WTC11 (cell line): ENCODE data around the gene DOCK1. TPM values are rescaled to one million over a fixed set of nuclear protein-coding genes. Genes with fewer than 3 reads are reported as not detected.

Experiments used
- ATAC-seq: fragments of 200-7000 bp; cut with Tn5 transposase; 2 replicates; pipeline ENCODE4 v1.10.0; 2021; ENCODE audit warnings: mild to moderate bottlenecking, moderate library complexity
- CTCF ChIA-PET: fragments of 300-600 bp; sonication (Branson Sonifier 250); formaldehyde crosslinking; loops from one replicate; lab custom pipeline; 2021; ENCODE audit warnings: antibody characterized with exemption; lab: Charles Lee
- POLR2A ChIA-PET: fragments of 350-600 bp; sonication (Branson Sonifier 250); formaldehyde crosslinking; loops from one replicate; lab custom pipeline; 2021; ENCODE audit warnings: antibody characterized with exemption; lab: Charles Lee
- DNase-seq: peaks from one replicate; pipeline ENCODE4 v3.0.0; 2021; ENCODE audit warnings: low spot score
- H3K27ac Mint-ChIP-seq: 2 replicates; pipeline ENCODE4 v1.8.0; 2021; ENCODE audit warnings: mixed read lengths
- H3K27me3 Mint-ChIP-seq: 2 replicates; pipeline ENCODE4 v1.8.0; 2021; ENCODE audit warnings: low read depth, mild to moderate bottlenecking, moderate library complexity, mixed read lengths
- H3K36me3 Mint-ChIP-seq: 2 replicates; pipeline ENCODE4 v1.8.0; 2021; ENCODE audit warnings: mixed read lengths
- H3K4me1 Mint-ChIP-seq: 2 replicates; pipeline ENCODE4 v1.8.0; 2022; ENCODE audit warnings: mixed read lengths
- H3K4me3 Mint-ChIP-seq: 2 replicates; pipeline ENCODE4 v1.8.0; 2021; ENCODE audit warnings: mild to moderate bottlenecking, moderate library complexity, mixed read lengths
- H3K9me3 Mint-ChIP-seq: 2 replicates; pipeline ENCODE4 v1.8.0; 2021; ENCODE audit warnings: mixed read lengths
- CBFB ChIP-seq: sonication (generic); formaldehyde crosslinking; IDR thresholded peaks from 2 replicates; pipeline ENCODE4 v1.8.1; 2022; ENCODE audit warnings: mild to moderate bottlenecking, low read depth, missing genetic modification reagents
- CREB1 ChIP-seq: sonication (generic); formaldehyde crosslinking; IDR thresholded peaks from 2 replicates; pipeline ENCODE4 v1.8.0; 2023; ENCODE audit warnings: mild to moderate bottlenecking, missing genetic modification reagents
- ELF4 ChIP-seq: sonication (generic); formaldehyde crosslinking; IDR thresholded peaks from 2 replicates; pipeline ENCODE4 v1.8.1; 2022; ENCODE audit warnings: low read depth, mild to moderate bottlenecking, moderate library complexity, missing genetic modification reagents
- HMGXB4 ChIP-seq: sonication (generic); formaldehyde crosslinking; IDR thresholded peaks from 2 replicates; pipeline ENCODE4 v1.8.1; 2023; ENCODE audit warnings: mild to moderate bottlenecking, moderate library complexity, missing genetic modification reagents
- IRF2 ChIP-seq: sonication (generic); formaldehyde crosslinking; IDR thresholded peaks from 2 replicates; pipeline ENCODE4 v1.8.0; 2022; ENCODE audit warnings: low read depth, missing genetic modification reagents, borderline replicate concordance
- JUN ChIP-seq: sonication (generic); formaldehyde crosslinking; IDR thresholded peaks from 2 replicates; pipeline ENCODE4 v1.8.0; 2023; ENCODE audit warnings: mild to moderate bottlenecking, missing genetic modification reagents
- NFATC4 ChIP-seq: fragments of 250-450 bp; sonication (Bioruptor Pico); IDR thresholded peaks from 2 replicates; pipeline ENCODE4 v1.9.0; 2021; ENCODE audit warnings: mild to moderate bottlenecking
- total RNA-seq: library from RNA; stranded (reverse); gene quantifications from 3 replicates; pipeline ENCODE4 v1.2.3, GENCODE V29; 2021
- TF ChIP-seq, protein P1 (sequence below): sonication (generic); formaldehyde crosslinking; conservative IDR thresholded peaks from 2 replicates; pipeline ENCODE4 v1.8.1; 2023; ENCODE audit warnings: mild to moderate bottlenecking, low read depth, missing genetic modification reagents, moderate library complexity
- TF ChIP-seq, protein P2 (sequence below): sonication (generic); formaldehyde crosslinking; IDR thresholded peaks from 2 replicates; pipeline ENCODE4 v1.8.0; 2022; ENCODE audit warnings: mild to moderate bottlenecking, missing genetic modification reagents
- TF ChIP-seq, protein P3 (sequence below): sonication (generic); formaldehyde crosslinking; IDR thresholded peaks from 2 replicates; pipeline ENCODE4 v1.8.0; 2023; ENCODE audit warnings: missing genetic modification reagents
- TF ChIP-seq, protein P4 (sequence below): fragments of 250-450 bp; sonication (Bioruptor Pico); IDR thresholded peaks from 2 replicates; pipeline ENCODE4 v1.9.0; 2021; ENCODE audit warnings: mild to moderate bottlenecking, borderline replicate concordance
- TF ChIP-seq, protein P5 (sequence below): sonication (generic); formaldehyde crosslinking; IDR thresholded peaks from 2 replicates; pipeline ENCODE4 v1.8.0; 2023; ENCODE audit warnings: missing genetic modification reagents, mild to moderate bottlenecking, borderline replicate concordance

The DOCK1 gene
- total RNA-seq, 1 experiment from 2014 or later = 52.1 TPM

DNA sequence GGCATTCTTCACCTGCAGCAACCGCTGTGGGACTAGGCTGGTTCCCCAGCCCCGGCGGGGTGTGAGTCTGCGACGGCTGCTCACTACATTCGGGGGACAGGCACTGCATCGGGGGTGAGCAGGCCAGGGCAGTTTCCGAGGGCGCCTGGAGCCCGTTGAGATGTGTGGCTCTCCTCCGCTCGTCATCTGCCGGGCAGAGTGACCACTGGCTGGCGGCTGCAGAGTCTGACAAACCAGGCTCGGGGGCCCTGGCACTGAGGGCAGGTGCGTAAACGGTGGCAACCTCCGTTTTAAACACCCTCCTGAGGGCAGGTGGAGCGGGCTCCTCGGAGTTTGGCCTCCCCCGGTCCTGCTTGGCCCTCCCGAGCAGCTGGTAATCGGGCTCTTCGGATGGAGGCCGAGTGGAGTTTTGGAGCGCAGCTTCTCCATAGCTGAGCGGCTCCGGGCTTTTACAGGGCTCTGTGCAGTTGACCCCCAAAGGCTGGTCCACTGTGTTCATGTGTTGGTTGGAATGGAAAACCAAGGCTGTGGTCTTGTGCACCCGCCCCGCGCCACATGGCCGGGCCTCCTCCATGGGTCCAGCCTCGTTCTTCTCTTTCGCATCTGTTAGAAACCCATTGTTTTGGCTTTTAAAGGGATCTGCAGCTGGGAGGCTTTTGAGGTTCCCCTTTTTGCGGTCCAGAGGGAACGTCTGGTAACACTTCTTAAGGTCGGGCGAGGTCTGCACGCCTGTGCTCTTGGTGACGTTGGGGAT lies 270.3 kb downstream of the DOCK1 start:
- ChIA-PET POLR2A (no interaction called here), CTCF (no interaction called here)
- Mint-ChIP-seq H3K4me1 (peaks cover 4% of the 10 kb centered on the region), H3K27me3 (no peaks in the 10 kb centered on the region), H3K36me3 (no peaks in the 10 kb centered on the region), H3K4me3 (no peak overlapping the region), H3K9me3 (no peaks in the 10 kb centered on the region), H3K27ac (no peak overlapping the region)
- no peak for TF ChIP-seq ELF4
- TF ChIP-seq, protein P1, sequence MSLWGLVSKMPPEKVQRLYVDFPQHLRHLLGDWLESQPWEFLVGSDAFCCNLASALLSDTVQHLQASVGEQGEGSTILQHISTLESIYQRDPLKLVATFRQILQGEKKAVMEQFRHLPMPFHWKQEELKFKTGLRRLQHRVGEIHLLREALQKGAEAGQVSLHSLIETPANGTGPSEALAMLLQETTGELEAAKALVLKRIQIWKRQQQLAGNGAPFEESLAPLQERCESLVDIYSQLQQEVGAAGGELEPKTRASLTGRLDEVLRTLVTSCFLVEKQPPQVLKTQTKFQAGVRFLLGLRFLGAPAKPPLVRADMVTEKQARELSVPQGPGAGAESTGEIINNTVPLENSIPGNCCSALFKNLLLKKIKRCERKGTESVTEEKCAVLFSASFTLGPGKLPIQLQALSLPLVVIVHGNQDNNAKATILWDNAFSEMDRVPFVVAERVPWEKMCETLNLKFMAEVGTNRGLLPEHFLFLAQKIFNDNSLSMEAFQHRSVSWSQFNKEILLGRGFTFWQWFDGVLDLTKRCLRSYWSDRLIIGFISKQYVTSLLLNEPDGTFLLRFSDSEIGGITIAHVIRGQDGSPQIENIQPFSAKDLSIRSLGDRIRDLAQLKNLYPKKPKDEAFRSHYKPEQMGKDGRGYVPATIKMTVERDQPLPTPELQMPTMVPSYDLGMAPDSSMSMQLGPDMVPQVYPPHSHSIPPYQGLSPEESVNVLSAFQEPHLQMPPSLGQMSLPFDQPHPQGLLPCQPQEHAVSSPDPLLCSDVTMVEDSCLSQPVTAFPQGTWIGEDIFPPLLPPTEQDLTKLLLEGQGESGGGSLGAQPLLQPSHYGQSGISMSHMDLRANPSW = no peak
- TF ChIP-seq CREB1 (CRISPR knock-in tag) = no peak
- TF ChIP-seq CBFB (CRISPR knock-in tag) = no peak
- no peak for TF ChIP-seq JUN (CRISPR knock-in tag)
- TF ChIP-seq, protein P2, sequence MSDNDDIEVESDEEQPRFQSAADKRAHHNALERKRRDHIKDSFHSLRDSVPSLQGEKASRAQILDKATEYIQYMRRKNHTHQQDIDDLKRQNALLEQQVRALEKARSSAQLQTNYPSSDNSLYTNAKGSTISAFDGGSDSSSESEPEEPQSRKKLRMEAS (CRISPR knock-in tag) = no peak
- no peak for TF ChIP-seq NFATC4 (CRISPR knock-in tag)
- TF ChIP-seq, protein P3, sequence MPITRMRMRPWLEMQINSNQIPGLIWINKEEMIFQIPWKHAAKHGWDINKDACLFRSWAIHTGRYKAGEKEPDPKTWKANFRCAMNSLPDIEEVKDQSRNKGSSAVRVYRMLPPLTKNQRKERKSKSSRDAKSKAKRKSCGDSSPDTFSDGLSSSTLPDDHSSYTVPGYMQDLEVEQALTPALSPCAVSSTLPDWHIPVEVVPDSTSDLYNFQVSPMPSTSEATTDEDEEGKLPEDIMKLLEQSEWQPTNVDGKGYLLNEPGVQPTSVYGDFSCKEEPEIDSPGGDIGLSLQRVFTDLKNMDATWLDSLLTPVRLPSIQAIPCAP (CRISPR knock-in tag) = no peak
- TF ChIP-seq, protein P4, sequence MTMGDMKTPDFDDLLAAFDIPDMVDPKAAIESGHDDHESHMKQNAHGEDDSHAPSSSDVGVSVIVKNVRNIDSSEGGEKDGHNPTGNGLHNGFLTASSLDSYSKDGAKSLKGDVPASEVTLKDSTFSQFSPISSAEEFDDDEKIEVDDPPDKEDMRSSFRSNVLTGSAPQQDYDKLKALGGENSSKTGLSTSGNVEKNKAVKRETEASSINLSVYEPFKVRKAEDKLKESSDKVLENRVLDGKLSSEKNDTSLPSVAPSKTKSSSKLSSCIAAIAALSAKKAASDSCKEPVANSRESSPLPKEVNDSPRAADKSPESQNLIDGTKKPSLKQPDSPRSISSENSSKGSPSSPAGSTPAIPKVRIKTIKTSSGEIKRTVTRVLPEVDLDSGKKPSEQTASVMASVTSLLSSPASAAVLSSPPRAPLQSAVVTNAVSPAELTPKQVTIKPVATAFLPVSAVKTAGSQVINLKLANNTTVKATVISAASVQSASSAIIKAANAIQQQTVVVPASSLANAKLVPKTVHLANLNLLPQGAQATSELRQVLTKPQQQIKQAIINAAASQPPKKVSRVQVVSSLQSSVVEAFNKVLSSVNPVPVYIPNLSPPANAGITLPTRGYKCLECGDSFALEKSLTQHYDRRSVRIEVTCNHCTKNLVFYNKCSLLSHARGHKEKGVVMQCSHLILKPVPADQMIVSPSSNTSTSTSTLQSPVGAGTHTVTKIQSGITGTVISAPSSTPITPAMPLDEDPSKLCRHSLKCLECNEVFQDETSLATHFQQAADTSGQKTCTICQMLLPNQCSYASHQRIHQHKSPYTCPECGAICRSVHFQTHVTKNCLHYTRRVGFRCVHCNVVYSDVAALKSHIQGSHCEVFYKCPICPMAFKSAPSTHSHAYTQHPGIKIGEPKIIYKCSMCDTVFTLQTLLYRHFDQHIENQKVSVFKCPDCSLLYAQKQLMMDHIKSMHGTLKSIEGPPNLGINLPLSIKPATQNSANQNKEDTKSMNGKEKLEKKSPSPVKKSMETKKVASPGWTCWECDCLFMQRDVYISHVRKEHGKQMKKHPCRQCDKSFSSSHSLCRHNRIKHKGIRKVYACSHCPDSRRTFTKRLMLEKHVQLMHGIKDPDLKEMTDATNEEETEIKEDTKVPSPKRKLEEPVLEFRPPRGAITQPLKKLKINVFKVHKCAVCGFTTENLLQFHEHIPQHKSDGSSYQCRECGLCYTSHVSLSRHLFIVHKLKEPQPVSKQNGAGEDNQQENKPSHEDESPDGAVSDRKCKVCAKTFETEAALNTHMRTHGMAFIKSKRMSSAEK (CRISPR knock-in tag) = no peak
- TF ChIP-seq, protein P5, sequence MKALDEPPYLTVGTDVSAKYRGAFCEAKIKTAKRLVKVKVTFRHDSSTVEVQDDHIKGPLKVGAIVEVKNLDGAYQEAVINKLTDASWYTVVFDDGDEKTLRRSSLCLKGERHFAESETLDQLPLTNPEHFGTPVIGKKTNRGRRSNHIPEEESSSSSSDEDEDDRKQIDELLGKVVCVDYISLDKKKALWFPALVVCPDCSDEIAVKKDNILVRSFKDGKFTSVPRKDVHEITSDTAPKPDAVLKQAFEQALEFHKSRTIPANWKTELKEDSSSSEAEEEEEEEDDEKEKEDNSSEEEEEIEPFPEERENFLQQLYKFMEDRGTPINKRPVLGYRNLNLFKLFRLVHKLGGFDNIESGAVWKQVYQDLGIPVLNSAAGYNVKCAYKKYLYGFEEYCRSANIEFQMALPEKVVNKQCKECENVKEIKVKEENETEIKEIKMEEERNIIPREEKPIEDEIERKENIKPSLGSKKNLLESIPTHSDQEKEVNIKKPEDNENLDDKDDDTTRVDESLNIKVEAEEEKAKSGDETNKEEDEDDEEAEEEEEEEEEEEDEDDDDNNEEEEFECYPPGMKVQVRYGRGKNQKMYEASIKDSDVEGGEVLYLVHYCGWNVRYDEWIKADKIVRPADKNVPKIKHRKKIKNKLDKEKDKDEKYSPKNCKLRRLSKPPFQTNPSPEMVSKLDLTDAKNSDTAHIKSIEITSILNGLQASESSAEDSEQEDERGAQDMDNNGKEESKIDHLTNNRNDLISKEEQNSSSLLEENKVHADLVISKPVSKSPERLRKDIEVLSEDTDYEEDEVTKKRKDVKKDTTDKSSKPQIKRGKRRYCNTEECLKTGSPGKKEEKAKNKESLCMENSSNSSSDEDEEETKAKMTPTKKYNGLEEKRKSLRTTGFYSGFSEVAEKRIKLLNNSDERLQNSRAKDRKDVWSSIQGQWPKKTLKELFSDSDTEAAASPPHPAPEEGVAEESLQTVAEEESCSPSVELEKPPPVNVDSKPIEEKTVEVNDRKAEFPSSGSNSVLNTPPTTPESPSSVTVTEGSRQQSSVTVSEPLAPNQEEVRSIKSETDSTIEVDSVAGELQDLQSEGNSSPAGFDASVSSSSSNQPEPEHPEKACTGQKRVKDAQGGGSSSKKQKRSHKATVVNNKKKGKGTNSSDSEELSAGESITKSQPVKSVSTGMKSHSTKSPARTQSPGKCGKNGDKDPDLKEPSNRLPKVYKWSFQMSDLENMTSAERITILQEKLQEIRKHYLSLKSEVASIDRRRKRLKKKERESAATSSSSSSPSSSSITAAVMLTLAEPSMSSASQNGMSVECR (CRISPR knock-in tag) = no peak
- no peak for TF ChIP-seq IRF2 (CRISPR knock-in tag)
- TF ChIP-seq HMGXB4 (CRISPR knock-in tag) = no peak
- no peak for DNase-seq
- ATAC-seq = no peak
